Stimulated activated CD8-positive, alpha-beta memory T cell treated with anti-CD3 and anti-CD28 coated beads, Interleukin-7, amount 100 ng/mL, for 4 hours (primary cell): ENCODE measurements around the gene NFIA.

Source experiments
- DNase-seq, 2 donors: peaks; one replicate each; pipeline ENCODE4 v3.0.0-alpha.2; 2020; ENCODE audit warnings: low read depth in 2 of 2

NFIA gene

DNA sequence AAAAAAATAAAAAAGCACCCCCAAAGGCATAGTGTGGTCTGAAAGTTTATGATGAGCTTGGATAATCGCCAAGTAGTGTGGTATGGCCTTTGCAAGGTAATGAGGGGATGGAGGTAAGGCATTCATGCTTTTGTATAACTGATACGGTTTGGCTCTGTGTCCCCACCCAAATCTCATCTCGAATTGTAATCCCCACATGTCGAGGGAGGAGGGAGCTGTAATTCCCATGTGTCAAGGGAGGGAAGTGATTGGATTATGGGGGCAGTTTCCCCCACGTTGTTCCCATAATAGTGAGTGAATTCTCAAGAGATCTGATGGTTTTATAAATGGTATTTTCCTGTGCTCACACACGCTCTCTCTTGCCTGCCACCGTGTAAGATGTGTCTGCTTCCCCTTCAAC is 215.5 kb downstream of the NFIA start:
- DNase-seq, result no peak

- DNase-seq, result no peak
These were observed 217.1 kb downstream of the NFIA start for GRCh38 chr1:61299463-61299862.

- DNase-seq, result no peak
These were observed 218.5 kb downstream of the NFIA start for GRCh38 chr1:61300899-61301298.

DNA sequence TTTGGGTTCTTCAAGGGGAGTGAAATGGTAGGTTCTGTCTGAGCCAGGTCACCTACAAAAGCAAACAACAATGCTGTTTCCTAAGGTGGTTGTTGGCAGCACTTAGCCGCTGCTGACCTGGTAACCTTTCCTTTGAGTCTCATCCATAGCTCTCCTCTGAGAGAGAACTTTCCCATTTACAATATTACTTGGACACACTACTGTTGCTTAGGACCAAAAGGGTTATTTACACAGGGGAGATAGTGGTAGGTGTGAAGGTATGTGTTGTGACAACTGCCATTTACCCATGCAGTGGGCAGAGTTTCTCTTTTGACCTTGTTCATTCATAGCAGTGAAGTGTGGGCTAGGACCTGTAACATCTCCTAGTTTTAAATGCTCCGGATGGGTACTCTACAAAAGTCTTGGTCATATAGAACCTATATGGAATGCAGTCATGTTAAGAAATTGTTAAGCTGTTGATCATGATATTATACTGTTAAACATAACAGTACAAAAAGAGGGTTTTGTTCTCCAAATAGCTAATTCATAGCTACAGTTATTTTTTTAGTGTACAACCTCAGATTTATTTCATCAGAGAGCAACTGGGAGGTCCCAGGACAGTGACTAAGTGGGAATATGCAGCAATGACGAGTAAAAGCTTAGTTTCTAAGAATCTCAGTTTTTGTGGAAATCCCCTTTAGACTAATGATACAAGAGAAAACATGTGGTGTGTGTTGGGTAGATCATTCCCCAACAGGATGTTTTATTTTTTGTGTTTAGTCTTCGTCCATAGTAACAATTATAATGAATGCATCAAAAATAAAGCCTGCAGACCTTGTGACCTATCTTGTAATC is 219.7 kb downstream of the NFIA start:
- no peak for DNase-seq

DNA sequence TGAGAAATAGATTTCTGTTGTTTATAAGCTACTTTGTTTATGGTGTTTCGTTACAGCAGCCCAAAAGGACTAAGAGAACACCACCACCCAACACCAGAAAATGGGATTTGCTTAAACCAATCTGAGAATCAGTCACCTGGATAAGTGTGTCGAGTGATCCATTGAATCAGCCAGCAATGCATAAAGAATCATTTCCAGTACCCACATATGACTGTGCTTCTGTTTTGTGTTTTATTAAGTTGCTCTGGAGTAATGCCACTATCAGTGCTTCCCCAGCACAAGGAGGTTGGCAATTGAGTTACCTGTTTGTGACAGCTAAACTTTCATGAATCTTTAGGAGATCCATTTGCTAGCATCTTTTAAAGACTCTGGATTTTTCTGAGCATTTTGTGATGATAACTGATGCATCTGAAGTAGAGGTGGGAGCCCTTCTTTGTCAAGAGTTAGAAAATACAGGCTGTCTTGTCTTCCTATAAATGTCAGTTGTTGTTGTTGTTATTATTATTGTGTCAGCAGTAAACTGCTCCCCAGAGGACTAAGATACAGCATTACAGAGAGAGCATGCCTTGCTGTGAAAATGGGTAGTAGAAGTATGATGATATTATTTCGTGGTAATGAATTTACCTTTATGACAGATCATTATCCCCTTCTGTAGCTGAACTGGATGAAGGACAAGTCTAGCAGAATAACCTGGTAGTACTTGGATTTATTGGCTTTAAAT is 225.2 kb downstream of the NFIA start:
- no peak for DNase-seq

DNA sequence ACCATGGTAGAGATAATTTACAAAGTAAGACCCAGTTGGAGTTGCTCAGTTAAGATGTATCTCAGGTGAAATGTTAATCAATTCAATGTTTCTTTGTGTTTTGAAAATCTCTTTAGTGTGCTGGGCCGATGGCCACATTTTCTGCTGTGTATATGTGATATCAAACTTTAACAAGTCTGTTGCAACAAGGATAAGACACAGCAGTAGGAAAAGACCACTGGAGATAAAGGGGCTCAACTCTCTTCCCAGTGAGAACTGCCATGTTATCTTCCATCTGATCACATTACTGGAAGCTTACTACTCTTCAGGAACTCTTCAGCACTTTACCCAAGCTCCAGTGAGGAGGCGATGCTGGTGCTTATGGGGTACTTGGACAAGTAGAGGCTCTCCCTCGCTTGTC is 227.7 kb downstream of the NFIA start:
- no peak for DNase-seq

GRCh38 chr1:61310538-61310937 is 228.2 kb downstream of the NFIA start:
- DNase-seq, result no peak

DNA sequence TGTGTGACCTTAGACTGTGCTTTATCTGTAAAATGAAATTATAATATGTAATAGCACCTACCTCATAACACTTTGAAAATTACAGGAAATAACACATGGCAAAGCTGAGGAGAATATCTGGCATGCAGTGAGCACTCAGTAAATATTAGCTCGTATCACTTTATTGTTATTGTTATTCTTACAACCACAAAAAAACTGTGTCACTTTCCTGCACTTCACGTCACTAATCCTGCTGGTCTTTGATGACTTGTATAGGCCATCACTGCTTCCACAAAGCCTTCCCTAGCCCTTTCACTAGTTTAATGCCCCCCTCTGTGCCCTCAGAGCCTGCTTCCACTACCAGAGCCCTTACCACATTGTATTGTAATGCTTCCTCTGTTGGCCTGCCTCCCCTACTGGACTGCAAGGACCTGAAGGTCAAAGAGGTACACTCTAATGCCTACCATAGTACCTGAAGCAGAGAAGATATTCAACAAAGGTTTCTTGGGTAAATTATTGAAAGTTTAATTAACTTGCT is 231.6 kb downstream of the NFIA start:
- DNase-seq, result no peak

- no peak for DNase-seq
These were observed 232.7 kb downstream of the NFIA start for GRCh38 chr1:61315011-61315410.

DNA sequence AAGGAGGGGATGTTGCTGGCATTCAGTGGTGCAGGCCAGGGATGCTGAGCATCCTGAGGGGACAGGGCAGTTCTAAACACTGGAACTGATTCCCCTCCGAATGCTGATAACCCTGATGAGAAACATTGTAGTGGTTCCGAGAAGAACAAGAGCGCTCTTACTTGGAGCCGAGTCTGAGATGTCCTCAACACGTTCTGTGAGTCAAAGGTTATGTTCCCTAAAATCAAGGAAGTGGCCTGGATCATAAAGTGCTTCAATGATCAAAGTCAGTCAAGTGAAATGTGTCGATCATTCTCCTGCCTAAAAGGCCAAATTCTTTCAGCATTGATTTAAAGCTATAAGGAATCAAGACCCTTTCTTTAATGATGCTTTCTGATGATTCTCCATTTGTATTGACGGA is 234.1 kb downstream of the NFIA start:
- no peak for DNase-seq

GRCh38 chr1:61318319-61319125 is 236.2 kb downstream of the NFIA start:
- no peak for DNase-seq

- DNase-seq, result no peak
These were observed 238.2 kb downstream of the NFIA start for GRCh38 chr1:61320575-61320974.

- DNase-seq, result no peak
These were observed 239.8 kb downstream of the NFIA start for GRCh38 chr1:61322008-61322744.

- no peak for DNase-seq
These were observed 240.4 kb downstream of the NFIA start for GRCh38 chr1:61322769-61323168.

GRCh38 chr1:61323681-61324328 is 241.4 kb downstream of the NFIA start:
- DNase-seq, result no peak

DNA sequence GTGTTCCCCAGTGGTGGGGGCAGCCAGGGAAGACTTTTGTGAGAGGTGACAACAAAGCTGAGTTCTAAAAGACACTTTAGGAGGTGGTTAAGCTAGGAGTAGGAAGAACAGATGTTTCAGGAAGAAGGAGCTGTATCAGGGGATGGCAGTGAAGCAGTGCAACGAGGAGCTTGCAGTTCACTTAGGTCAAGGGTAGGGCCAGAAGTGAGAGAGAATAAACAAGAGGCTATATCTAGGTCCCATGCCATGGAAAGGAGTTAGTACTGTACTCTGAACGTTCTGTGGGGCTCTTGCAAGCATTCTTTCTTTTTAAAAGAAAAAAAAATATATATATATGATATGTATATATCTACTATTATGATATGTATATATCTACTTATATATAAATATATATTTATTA is 244.4 kb downstream of the NFIA start:
- no peak for DNase-seq

DNA sequence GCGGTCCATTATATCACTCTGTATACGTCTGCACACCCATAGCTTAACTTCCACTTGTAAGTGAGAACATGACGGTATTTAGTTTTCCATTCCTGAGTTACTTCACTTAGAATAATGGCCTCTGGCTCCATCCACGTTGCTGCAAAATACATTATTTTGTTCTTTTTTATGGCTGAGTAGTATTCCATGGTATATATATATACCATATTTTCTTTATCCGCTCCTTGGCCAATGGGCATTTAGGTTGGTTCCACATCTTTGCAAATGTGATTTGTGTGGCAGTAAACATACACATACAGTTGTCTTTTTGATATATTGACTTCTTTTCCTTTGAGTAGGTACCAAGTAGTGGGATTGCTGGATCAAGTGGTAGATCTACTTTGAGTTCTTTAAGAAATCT is 245.1 kb downstream of the NFIA start:
- no peak for DNase-seq

DNA sequence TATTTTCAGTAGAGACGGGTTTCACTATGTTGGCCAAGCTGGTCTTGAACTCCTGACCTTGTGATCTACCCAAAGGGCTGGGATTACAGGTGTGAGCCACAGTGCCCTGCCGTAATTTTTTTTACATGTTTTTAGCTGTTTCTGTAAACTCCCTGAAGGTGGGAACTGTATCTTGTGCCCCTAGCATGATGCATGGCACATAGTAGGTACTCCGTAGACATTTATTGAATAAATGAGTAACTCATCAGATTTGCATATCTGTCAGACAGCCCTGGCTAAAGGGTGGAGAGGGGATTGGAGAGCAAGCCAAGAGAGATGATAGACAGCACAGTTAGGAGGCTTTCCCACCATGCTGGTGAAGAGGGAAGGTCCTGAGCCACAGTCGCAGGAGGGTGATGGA is 247.2 kb downstream of the NFIA start:
- no peak for DNase-seq

DNA sequence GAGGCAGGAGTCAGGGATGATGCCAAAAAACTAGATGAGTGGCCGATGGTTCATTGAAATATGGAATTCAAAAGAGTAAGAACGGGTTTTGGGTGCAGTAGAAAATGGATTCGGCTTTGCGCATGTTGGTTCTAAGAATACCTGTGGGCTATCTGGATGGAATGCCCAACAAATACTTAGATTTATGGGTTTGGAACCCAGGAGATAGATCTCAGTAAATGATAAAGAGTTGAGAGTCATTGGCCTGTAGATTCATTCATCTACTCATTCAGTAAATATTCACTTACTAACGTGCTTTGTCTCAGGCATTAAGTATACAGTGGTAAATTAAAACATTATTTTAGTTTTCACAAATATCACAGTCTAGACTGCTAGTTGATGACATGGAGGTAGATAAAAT is 247.7 kb downstream of the NFIA start:
- DNase-seq, result no peak

- DNase-seq, result no peak
These were observed 248.2 kb downstream of the NFIA start for GRCh38 chr1:61330571-61330970.

DNA sequence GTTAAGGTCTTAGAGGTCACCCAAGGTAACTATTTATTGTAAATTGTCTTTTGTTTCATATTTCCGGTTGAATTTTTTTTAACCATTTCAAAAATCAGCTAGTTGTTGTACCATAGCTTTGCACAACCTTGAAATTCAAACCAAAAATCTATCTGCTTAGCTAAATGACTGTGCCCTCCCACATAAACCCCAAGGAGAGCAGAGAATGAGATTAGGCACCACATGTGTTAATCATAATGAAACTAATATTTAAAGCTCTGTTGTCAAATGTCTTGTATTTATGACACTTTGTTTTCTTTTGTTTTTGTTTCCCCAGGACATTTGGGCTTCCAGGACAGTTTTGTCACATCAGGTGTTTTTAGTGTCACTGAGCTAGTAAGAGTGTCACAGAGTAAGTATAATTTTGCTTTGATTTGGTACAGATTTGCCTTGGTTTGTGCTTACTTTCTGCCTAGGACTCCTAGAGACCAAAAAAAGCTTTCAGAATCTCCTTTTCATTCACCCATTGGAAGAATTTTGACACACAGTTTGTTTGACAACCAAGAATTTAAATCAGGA is 249.9 kb downstream of the NFIA start:
- DNase-seq, result no peak
